PC-3 (cell line): Measurements from ENCODE around the gene KCNG2. TPM values are rescaled to one million over a fixed set of nuclear protein-coding genes. Genes with fewer than 3 reads are reported as not detected.

ENCODE experiments used
- ATAC-seq: fragments of 200-7000 bp; cut with Tn5 transposase; 2 replicates; pipeline ENCODE4 v1.9.1; 2020; ENCODE audit warnings: mild to moderate bottlenecking, moderate library complexity
- BruUV-seq: library from RNA; stranded (reverse); fragments of 400-500 nt; replicated peaks from 2 replicates; lab custom pipeline; 2021; lab: Mats Ljungman, UMichigan
- CTCF ChIA-PET: fragments of 300-600 bp; sonication (Branson Sonifier 250); formaldehyde crosslinking; loops from one replicate; lab custom pipeline; 2022; ENCODE audit warnings: antibody characterized with exemption; lab: Charles Lee
- POLR2A ChIA-PET: fragments of 300-600 bp; sonication (Branson Sonifier 250); formaldehyde crosslinking; loops from one replicate; lab custom pipeline; 2022; ENCODE audit warnings: antibody characterized with exemption; ENCODE audit not compliant: unreplicated experiment; lab: Charles Lee
- DNase-seq: peaks from one replicate; pipeline ENCODE4 v3.0.0-alpha.2; 2015
- H2AFZ ChIP-seq: fragments of 300-600 bp; sonication (generic); 2 replicates; pipeline ENCODE4 v1.6.0; 2016; ENCODE audit warnings: antibody characterized with exemption, low read length
- H3F3A ChIP-seq: fragments of 300-600 bp; sonication (generic); one replicate; pipeline ENCODE4 v1.6.0; 2017; ENCODE audit warnings: antibody characterized with exemption, low read length, control low read depth, mild to moderate bottlenecking; ENCODE audit not compliant: unreplicated experiment
- H3K27ac ChIP-seq: fragments of 300-600 bp; sonication (generic); 2 replicates; pipeline ENCODE4 v1.5.1; 2016; ENCODE audit warnings: mild to moderate bottlenecking, low read length
- H3K27me3 ChIP-seq: fragments of 300-600 bp; sonication (generic); 2 replicates; pipeline ENCODE4 v1.6.1; 2016; ENCODE audit warnings: low read length, mixed read lengths
- H3K36me3 ChIP-seq: fragments of 300-600 bp; sonication (generic); 2 replicates; pipeline ENCODE4 v1.6.1; 2016; ENCODE audit warnings: low read depth, mixed run types, low read length, mixed read lengths
- H3K4me1 ChIP-seq: fragments of 300-600 bp; sonication (generic); 2 replicates; pipeline ENCODE4 v1.5.1; 2016; ENCODE audit warnings: low read length; ENCODE audit not compliant: insufficient read depth
- H3K4me2 ChIP-seq: fragments of 300-600 bp; sonication (generic); 2 replicates; pipeline ENCODE4 v1.6.0; 2016; ENCODE audit warnings: low read length
- H3K4me3 ChIP-seq: fragments of 300-600 bp; sonication (generic); 2 replicates; pipeline ENCODE4 v1.5.1; 2016; ENCODE audit warnings: mild to moderate bottlenecking, low read length, mixed read lengths
- H3K79me2 ChIP-seq: fragments of 300-600 bp; sonication (generic); 2 replicates; pipeline ENCODE4 v1.6.1; 2017; ENCODE audit warnings: low read length, mixed read lengths
- H3K9ac ChIP-seq: fragments of 300-600 bp; sonication (generic); 2 replicates; pipeline ENCODE4 v1.6.0; 2016; ENCODE audit warnings: mild to moderate bottlenecking, low read length
- H3K9me2 ChIP-seq: fragments of 300-600 bp; sonication (generic); replicated peaks from 2 replicates; pipeline ENCODE4 v1.6.1; 2016; ENCODE audit warnings: mixed run types, low read length, mixed read lengths
- H3K9me3 ChIP-seq: fragments of 300-600 bp; sonication (generic); 2 replicates; pipeline ENCODE4 v1.6.1; 2016; ENCODE audit warnings: low read length, mixed read lengths
- H4K20me1 ChIP-seq: fragments of 300-600 bp; sonication (generic); 2 replicates; pipeline ENCODE4 v1.6.1; 2016; ENCODE audit warnings: low read length, mixed read lengths
- CTCF ChIP-seq: fragments of 300-600 bp; sonication (generic); conservative IDR thresholded peaks from 2 replicates; pipeline ENCODE4 v1.5.1; 2017; ENCODE audit warnings: antibody characterized with exemption, low read depth, mild to moderate bottlenecking, low read length
- EZH2 ChIP-seq: fragments of 300-600 bp; sonication (generic); IDR thresholded peaks from one replicate; pipeline ENCODE4 v1.6.1; 2017; ENCODE audit warnings: antibody characterized with exemption, mild to moderate bottlenecking, low read length; ENCODE audit not compliant: unreplicated experiment
- EZH2phosphoT487 ChIP-seq: fragments of 300-600 bp; sonication (generic); IDR thresholded peaks from 2 replicates; pipeline ENCODE4 v1.6.1; 2018; ENCODE audit warnings: mild to moderate bottlenecking, antibody characterized with exemption, low read length, borderline replicate concordance
- intact Hi-C: fragments of 100-400 bp; cut with micrococcal nuclease; formaldehyde crosslinking; loops from 2 replicates; pipeline ENCODE4 v1.9.0; 2023
- total RNA-seq: library from RNA; depleted of rRNA; stranded (reverse); fragments of >200 nt; gene quantifications from 2 replicates; pipeline ENCODE4 v1.2.3, GENCODE V29; 2014; rRNA removed

Gene KCNG2
- total RNA-seq, 1 experiment from 2014 or later = not detected

- H3K9ac ChIP-seq = no peak overlapping the region
- H4K20me1 ChIP-seq = peaks cover 7% of the 10 kb centered on the region; the same call in 1 of the 2 replicates
- DNase-seq (no peak), ATAC-seq (no peak)
- no peak overlapping the region for H2AFZ ChIP-seq
- peaks cover 14% of the 10 kb centered on the region for H3K4me1 ChIP-seq
- ChIA-PET POLR2A (no interaction called here), CTCF (no interaction called here)
- no peaks in the 10 kb centered on the region for H3F3A ChIP-seq
- BruUV-seq = no TSS peak
- H3K27ac ChIP-seq = no peak overlapping the region
- no peak overlapping the region for H3K4me2 ChIP-seq
- no peaks in the 10 kb centered on the region for H3K27me3 ChIP-seq
- no peak overlapping the region for H3K4me3 ChIP-seq
- intact Hi-C loops = no loop called here
- peaks cover 5% of the 10 kb centered on the region; the same call in 1 of the 2 replicates for H3K36me3 ChIP-seq
- no peaks in the 10 kb centered on the region for H3K9me3 ChIP-seq
- H3K9me2 ChIP-seq = no peaks in the 10 kb centered on the region
- TF ChIP-seq CTCF (no peak), EZH2phosphoT487 (no peak), EZH2 (no peak)
- H3K79me2 ChIP-seq = peaks cover 71% of the 10 kb centered on the region
Measured at GRCh38 chr18:79947881-79948610, 150.3 kb downstream of the KCNG2 start.

GRCh38 chr18:79948719-79949411 is 151.1 kb downstream of the KCNG2 start:
- Histone ChIP-seq H3F3A (no peaks in the 10 kb centered on the region), H3K36me3 (peaks cover 5% of the 10 kb centered on the region; the same call in 1 of the 2 replicates), H3K9ac (no peak overlapping the region), H3K9me2 (no peaks in the 10 kb centered on the region), H3K4me1 (peaks cover 14% of the 10 kb centered on the region), H3K27me3 (no peaks in the 10 kb centered on the region), H3K79me2 (peaks cover 69% of the 10 kb centered on the region), H2AFZ (no peak overlapping the region), H4K20me1 (peaks cover 7% of the 10 kb centered on the region; the same call in 1 of the 2 replicates), H3K9me3 (no peaks in the 10 kb centered on the region), H3K4me3 (no peak overlapping the region), H3K4me2 (no peak overlapping the region), H3K27ac (no peak overlapping the region)
- TF ChIP-seq EZH2phosphoT487 = no peak
- TF ChIP-seq CTCF = no peak
- no peak for TF ChIP-seq EZH2
- ChIA-PET POLR2A (no interaction called here), CTCF (no interaction called here)
- BruUV-seq = no TSS peak
- no peak for ATAC-seq
- DNase-seq = no peak
- intact Hi-C loops = no loop called here

Other genes starting within 250 kb of the KCNG2 start
- 31.7 and 39.3 TPM in 2 replicates for gene CTDP1, start 118.1 kb upstream of the KCNG2 start, total RNA-seq
- 52.8 and 66.9 TPM in 2 replicates for gene SLC66A2, start 153.7 kb downstream of the KCNG2 start, total RNA-seq
- gene HSBP1L1, start 166.7 kb downstream of the KCNG2 start, total RNA-seq = 45.7 and 56.8 TPM in 2 replicates
- gene TXNL4A, start 190.6 kb downstream of the KCNG2 start, total RNA-seq = 148 and 159 TPM in 2 replicates
- gene RBFA, start 236.5 kb downstream of the KCNG2 start, total RNA-seq = 38.9 and 50.7 TPM in 2 replicates